GM19455 (cell line): ENCODE results near the gene NPAS2.

ENCODE experiments used
- ATAC-seq: cut with Tn5 transposase; IDR thresholded peaks from one replicate; pipeline ENCODE4 v1.9.1; 2021; ENCODE audit not compliant: unreplicated experiment

NPAS2 gene

GRCh38 chr2:100938031-100939026, 118.4 kb downstream of the NPAS2 start:
- ATAC-seq: no peak

GRCh38 chr2:100939445-100939844, 119.5 kb downstream of the NPAS2 start:
- ATAC-seq: no peak

GRCh38 chr2:100940240-100940639, 120.3 kb downstream of the NPAS2 start:
- ATAC-seq: no peak

GRCh38 chr2:100940766-100941645, 121.1 kb downstream of the NPAS2 start:
- ATAC-seq: no peak

- ATAC-seq: no peak
Observed at GRCh38 chr2:100941646-100942240, 121.8 kb downstream of the NPAS2 start.

- ATAC-seq: no peak
Observed at GRCh38 chr2:100944617-100945432, 124.9 kb downstream of the NPAS2 start.

GRCh38 chr2:100945433-100945740, 125.4 kb downstream of the NPAS2 start:
- no peak for ATAC-seq

GRCh38 chr2:100945930-100946607, 126.1 kb downstream of the NPAS2 start:
- no peak for ATAC-seq

GRCh38 chr2:100948942-100949811, 129.2 kb downstream of the NPAS2 start:
- ATAC-seq: no peak

- ATAC-seq: no peak
Observed at GRCh38 chr2:100952512-100952911, 132.6 kb downstream of the NPAS2 start.

- no peak for ATAC-seq
Observed at GRCh38 chr2:100953406-100954043, 133.6 kb downstream of the NPAS2 start.

- ATAC-seq: no peak
Observed at GRCh38 chr2:100954044-100954420, 134.1 kb downstream of the NPAS2 start.

GRCh38 chr2:100955226-100955625, 135.3 kb downstream of the NPAS2 start:
- ATAC-seq: no peak

GRCh38 chr2:100956081-100956480, 136.1 kb downstream of the NPAS2 start:
- ATAC-seq: no peak

GRCh38 chr2:100957996-100958653, 138.2 kb downstream of the NPAS2 start:
- ATAC-seq: no peak

GRCh38 chr2:100959225-100959880, 139.4 kb downstream of the NPAS2 start:
- no peak for ATAC-seq

- no peak for ATAC-seq
Observed at GRCh38 chr2:100960688-100961087, 140.7 kb downstream of the NPAS2 start.
